ENCODE data around the gene SRGAP1. TPM values are rescaled to one million over a fixed set of nuclear protein-coding genes. Genes with fewer than 3 reads are reported as not detected.
A peak's percentile ranks its signal among the peaks of the same experiment; 100 is the strongest.

Gene SRGAP1
- total RNA-seq, 1 experiment from 2014 or later = 65.0 TPM

DNA sequence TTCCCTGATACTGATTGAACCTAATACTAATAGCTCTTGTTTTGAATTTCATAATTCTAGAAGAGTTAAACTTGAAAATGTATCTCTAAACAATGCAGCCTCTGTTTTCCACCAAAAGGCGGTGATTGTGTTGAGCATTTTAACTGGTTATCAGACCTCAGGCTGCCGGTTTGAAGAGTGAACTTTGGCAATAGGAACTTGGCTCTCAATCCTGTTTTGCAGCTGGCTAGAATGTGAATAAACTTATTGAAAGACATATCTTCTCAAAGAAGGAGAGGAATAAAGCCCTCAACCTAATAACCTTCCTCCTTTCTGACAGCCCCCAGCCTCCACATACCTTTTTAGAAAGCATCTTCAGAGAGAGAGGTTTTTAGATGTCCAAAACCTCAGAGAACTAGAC is 105.4 kb downstream of the SRGAP1 start:
- ChIA-PET CTCF (no interaction called here), POLR2A (interaction anchor here (0.6 to 1.5 kb wide), 4 partner anchors 15 to 652 kb away, joined by 3 to 7 read pairs (median 4); partner anchors contain the start of gene SRGAP1)
- Mint-ChIP-seq H3K9me3 (ENCODE audit: unreplicated experiment) (peaks cover 4% of the 10 kb centered on the region), H3K27me3 (ENCODE audit: insufficient read depth, unreplicated experiment) (no peaks in the 10 kb centered on the region), H3K4me1 (ENCODE audit: insufficient read depth, unreplicated experiment) (peaks cover 30% of the 10 kb centered on the region), H3K27ac (ENCODE audit: low read depth, unreplicated experiment) (peak overlapping the region; percentile 28), H3K36me3 (ENCODE audit: insufficient read depth, unreplicated experiment) (peaks cover 6% of the 10 kb centered on the region), H3K4me3 (ENCODE audit: unreplicated experiment) (no peak overlapping the region)
- intact Hi-C loops (cut with micrococcal nuclease) = no loop called here
- TF ChIP-seq, protein P1, sequence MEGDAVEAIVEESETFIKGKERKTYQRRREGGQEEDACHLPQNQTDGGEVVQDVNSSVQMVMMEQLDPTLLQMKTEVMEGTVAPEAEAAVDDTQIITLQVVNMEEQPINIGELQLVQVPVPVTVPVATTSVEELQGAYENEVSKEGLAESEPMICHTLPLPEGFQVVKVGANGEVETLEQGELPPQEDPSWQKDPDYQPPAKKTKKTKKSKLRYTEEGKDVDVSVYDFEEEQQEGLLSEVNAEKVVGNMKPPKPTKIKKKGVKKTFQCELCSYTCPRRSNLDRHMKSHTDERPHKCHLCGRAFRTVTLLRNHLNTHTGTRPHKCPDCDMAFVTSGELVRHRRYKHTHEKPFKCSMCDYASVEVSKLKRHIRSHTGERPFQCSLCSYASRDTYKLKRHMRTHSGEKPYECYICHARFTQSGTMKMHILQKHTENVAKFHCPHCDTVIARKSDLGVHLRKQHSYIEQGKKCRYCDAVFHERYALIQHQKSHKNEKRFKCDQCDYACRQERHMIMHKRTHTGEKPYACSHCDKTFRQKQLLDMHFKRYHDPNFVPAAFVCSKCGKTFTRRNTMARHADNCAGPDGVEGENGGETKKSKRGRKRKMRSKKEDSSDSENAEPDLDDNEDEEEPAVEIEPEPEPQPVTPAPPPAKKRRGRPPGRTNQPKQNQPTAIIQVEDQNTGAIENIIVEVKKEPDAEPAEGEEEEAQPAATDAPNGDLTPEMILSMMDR (IDR thresholded peaks at IDR 0.05; ENCODE audit: unreplicated experiment) = no peak
- BruUV-seq (replicated peaks) = no TSS peak
- no peak for DNase-seq (ENCODE audit: unreplicated experiment)

DNA sequence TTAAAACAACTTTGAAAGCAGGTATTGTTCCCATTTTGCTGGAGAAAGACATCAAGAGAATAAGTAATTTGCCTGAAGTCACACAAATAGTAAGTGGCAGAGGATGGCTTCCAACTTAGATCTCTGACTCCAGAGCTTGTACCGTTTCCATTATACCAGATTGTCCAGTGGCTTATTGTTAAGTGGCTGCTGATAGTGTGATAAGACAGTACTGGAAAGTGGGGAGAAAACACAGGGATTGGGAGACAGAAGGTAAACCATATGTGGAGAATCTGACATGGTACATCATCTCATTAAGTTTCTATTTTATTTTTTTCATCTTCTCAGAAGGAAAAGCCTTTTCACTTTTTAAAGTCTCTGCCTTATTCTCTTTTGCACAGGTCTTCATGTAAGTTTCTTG is 108.5 kb downstream of the SRGAP1 start:
- Mint-ChIP-seq H3K4me3 (ENCODE audit: unreplicated experiment) (no peak overlapping the region), H3K36me3 (ENCODE audit: insufficient read depth, unreplicated experiment) (peaks cover 12% of the 10 kb centered on the region), H3K4me1 (ENCODE audit: insufficient read depth, unreplicated experiment) (peaks cover 32% of the 10 kb centered on the region), H3K27me3 (ENCODE audit: insufficient read depth, unreplicated experiment) (no peaks in the 10 kb centered on the region), H3K27ac (ENCODE audit: low read depth, unreplicated experiment) (peak overlapping the region; percentile 73), H3K9me3 (ENCODE audit: unreplicated experiment) (no peaks in the 10 kb centered on the region)
- TF ChIP-seq, protein P1 (IDR thresholded peaks at IDR 0.05; ENCODE audit: unreplicated experiment) = no peak
- ChIA-PET CTCF (interaction anchor here (1.0 to 1.2 kb wide), 3 partner anchors 11 to 110 kb away, joined by 3 to 5 read pairs (median 3); partner anchors contain the start of gene SRGAP1), POLR2A (interaction anchor here (1.4 kb wide), 1 partner anchor 19 kb away, joined by 3 read pairs; no protein-coding TSS in a partner anchor)
- BruUV-seq (replicated peaks) = no TSS peak
- intact Hi-C loops (cut with micrococcal nuclease) = no loop called here
- no peak for DNase-seq (ENCODE audit: unreplicated experiment)

GRCh38 chr12:63955831-63956666 is 111.5 kb downstream of the SRGAP1 start:
- peak; percentile 78 for DNase-seq (ENCODE audit: unreplicated experiment)
- ChIA-PET POLR2A (interaction anchor here (0.6 to 3.6 kb wide), 22 partner anchors 9 to 214 kb away, joined by 3 to 21 read pairs (median 5); partner anchors contain the start of gene SRGAP1), CTCF (interaction anchor here (0.6 to 1.2 kb wide), 9 partner anchors 8 to 741 kb away, joined by 3 to 5 read pairs (median 3); no protein-coding TSS in a partner anchor)
- intact Hi-C loops (cut with micrococcal nuclease) = no loop called here
- Mint-ChIP-seq H3K9me3 (ENCODE audit: unreplicated experiment) (no peaks in the 10 kb centered on the region), H3K36me3 (ENCODE audit: insufficient read depth, unreplicated experiment) (peaks cover 12% of the 10 kb centered on the region), H3K27me3 (ENCODE audit: insufficient read depth, unreplicated experiment) (no peaks in the 10 kb centered on the region), H3K27ac (ENCODE audit: low read depth, unreplicated experiment) (peak overlapping the region; percentile 88), H3K4me1 (ENCODE audit: insufficient read depth, unreplicated experiment) (peaks cover 31% of the 10 kb centered on the region), H3K4me3 (ENCODE audit: unreplicated experiment) (peak overlapping the region; percentile 39)
- no TSS peak for BruUV-seq (replicated peaks)
- TF ChIP-seq, protein P1 (IDR thresholded peaks at IDR 0.05; ENCODE audit: unreplicated experiment) = no peak

- intact Hi-C loops (cut with micrococcal nuclease) = no loop called here
- Mint-ChIP-seq H3K9me3 (ENCODE audit: unreplicated experiment) (no peaks in the 10 kb centered on the region), H3K4me1 (ENCODE audit: insufficient read depth, unreplicated experiment) (peaks cover 25% of the 10 kb centered on the region), H3K36me3 (ENCODE audit: insufficient read depth, unreplicated experiment) (peaks cover 17% of the 10 kb centered on the region), H3K27ac (ENCODE audit: low read depth, unreplicated experiment) (peak overlapping the region; percentile 88), H3K4me3 (ENCODE audit: unreplicated experiment) (no peak overlapping the region), H3K27me3 (ENCODE audit: insufficient read depth, unreplicated experiment) (no peaks in the 10 kb centered on the region)
- ChIA-PET POLR2A (interaction anchor here (1.4 to 3.4 kb wide), 2 partner anchors 21 to 40 kb away, joined by 7 to 17 read pairs; no protein-coding TSS in a partner anchor), CTCF (interaction anchor here (0.6 to 1.0 kb wide), 2 partner anchors 96 to 113 kb away, joined by 3 read pairs; no protein-coding TSS in a partner anchor)
- DNase-seq (ENCODE audit: unreplicated experiment) = no peak
- BruUV-seq (replicated peaks) = no TSS peak
- TF ChIP-seq, protein P1 (IDR thresholded peaks at IDR 0.05; ENCODE audit: unreplicated experiment) = no peak
These were observed 113.0 kb downstream of the SRGAP1 start for GRCh38 chr12:63957496-63957895.
